Mucosa of gallbladder (tissue), 1 donor: ENCODE measurements around the gene TMEM256. TPM values are rescaled to one million over a fixed set of nuclear protein-coding genes. Genes with fewer than 3 reads are reported as not detected.
"Not testable (repeated sequence)": the region's sequence is repeated elsewhere in the genome, so short reads cannot be mapped to it uniquely, and the experiment has no call there.

Experiments used
- DNase-seq: peaks from one replicate; pipeline ENCODE4 v3.0.0-alpha.2; 2020; ENCODE audit warnings: low spot score
- total RNA-seq: library from RNA; stranded (reverse); gene quantifications from one replicate; pipeline ENCODE4 v1.2.1, GENCODE V29; 2021
- donor health status: DM: no; HTN: no; CAD: no.

The TMEM256 gene
- total RNA-seq, 1 donor from 2014 or later = 67.5 TPM

DNA sequence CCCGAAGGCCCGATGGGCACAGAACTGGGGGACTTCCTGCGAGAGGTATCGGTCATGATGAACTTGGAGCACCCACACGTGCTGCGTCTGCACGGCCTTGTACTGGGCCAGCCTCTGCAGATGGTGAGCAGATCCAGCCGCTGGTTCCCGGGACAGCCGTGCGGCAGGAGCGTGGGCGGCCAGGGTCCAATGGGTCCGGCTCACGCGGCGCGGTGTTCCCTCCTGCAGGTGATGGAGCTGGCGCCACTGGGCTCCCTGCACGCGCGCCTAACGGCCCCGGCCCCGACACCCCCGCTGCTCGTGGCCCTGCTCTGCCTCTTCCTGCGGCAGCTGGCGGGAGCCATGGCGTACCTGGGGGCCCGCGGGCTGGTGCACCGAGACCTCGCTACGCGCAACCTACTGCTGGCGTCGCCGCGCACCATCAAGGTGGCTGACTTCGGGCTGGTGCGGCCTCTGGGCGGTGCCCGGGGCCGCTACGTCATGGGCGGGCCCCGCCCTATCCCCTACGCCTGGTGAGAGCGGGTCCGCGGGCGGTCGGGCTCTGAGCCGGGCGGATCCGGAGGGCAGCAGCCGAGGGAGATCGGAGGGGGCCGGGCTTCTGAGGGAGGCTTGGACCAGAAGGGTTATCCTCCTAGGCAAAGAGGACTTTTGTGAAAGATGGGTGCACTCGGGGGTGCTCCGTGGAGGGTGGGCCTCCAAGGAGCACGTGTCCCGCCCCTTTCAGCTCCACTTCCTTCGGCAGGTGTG, 20.0 kb downstream of the TMEM256 start:
- peak; percentile 23 for DNase-seq

DNA sequence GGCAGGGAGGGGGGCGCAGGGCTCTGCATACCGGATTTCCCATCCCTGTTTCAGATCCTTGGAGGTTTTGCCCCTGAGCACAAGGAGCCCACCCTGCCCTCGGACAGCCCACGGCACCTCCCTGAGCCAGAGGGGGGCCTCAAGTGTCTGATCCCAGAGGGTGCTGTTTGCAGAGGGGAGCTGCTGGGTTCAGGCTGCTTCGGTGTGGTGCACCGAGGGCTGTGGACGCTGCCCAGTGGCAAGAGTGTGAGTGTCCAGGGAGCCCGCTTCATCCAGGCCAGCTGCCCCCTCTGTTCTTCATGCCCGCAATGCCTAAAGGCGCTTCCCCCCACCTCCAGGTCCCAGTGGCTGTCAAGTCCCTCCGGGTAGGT, 20.5 kb downstream of the TMEM256 start:
- DNase-seq = no peak

DNA sequence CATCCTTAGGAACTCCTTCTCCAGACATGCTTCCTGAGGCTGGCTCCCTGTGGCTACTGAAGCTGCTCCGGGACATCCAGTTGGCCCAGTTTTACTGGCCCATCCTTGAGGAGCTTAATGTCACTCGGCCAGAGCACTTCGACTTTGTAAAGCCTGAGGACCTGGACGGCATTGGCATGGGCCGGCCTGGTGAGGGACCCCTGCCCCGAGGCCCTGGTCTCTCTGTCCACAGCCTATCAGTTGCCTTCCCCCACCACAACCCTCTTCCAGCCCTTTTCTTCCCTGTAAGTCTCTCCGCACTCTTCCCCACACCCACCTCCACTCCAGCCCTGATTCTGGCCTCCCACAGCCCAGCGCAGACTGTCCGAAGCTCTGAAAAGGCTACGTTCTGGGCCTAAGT, 21.0 kb downstream of the TMEM256 start:
- DNase-seq = no peak

GRCh38 chr17:7380855-7381683, 22.8 kb downstream of the TMEM256 start, which contains the start of gene TNK1:
TNK1 (plus strand) TSS chr17:7381089; CDS start chr17:7382927, 1,838 bp downstream.
- peak; percentile 46 for DNase-seq

DNA sequence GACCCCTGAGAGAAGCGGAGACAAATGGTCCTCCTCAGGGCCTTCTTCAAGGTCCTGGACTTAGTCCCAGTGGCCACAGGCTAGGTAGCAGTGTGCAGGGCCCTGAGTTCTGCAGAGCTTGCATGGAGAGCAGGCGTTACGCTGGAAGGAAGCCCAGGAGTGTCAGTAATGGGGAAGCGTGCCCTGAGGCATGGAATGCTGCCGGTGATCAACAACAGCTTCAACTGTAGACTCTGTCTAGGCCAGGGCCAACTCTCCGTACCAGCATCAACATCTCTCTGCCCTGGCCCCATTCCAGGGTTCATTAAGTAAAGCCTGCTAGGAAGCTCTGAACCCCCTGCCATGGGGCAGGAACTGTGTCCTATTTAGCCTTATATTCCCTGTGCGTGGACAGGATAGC, 23.6 kb downstream of the TMEM256 start:
- DNase-seq = peak; percentile 58

DNA sequence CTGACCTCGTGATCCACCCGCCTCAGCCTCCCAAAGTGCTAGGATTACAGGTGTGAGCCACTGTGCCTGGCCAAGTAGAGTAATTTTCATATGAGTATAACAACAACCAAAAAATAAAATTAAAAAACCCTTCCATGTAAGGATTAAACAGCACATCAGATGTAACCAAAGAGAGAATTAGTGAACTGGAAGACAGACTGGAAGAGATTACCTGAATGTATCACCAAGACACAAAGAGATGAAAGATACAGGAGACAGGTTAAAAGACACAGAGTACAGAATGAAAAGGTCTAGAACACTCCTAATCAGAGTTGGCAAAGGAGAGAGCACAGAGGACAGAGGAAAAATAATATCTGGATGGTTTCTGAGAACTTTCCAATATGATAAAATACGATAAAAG, 24.8 kb downstream of the TMEM256 start:
- DNase-seq = no peak

DNA sequence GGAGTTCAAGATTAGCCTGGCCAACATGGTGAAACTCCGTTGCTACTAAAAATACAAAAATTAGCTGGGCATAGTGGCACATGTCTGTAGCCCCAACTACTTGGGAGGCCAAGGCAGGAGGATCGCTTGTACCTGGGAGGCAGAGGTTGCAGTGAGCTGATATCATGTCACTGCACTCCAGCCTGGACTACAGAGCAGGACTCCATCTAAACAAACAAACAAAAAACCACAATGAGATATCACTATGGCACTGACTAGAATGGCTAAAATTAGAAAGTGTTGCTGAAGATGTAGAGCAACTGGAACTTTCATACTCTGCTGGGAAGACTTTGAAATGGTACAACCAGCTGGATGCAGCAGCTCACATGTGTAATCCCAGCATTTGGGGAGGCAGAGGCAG, 29.5 kb downstream of the TMEM256 start:
- DNase-seq = no peak

- DNase-seq = no peak
Measured at GRCh38 chr17:7370853-7371252, 33.0 kb downstream of the TMEM256 start.

GRCh38 chr17:7369825-7370224, 34.1 kb downstream of the TMEM256 start:
- no peak for DNase-seq

DNA sequence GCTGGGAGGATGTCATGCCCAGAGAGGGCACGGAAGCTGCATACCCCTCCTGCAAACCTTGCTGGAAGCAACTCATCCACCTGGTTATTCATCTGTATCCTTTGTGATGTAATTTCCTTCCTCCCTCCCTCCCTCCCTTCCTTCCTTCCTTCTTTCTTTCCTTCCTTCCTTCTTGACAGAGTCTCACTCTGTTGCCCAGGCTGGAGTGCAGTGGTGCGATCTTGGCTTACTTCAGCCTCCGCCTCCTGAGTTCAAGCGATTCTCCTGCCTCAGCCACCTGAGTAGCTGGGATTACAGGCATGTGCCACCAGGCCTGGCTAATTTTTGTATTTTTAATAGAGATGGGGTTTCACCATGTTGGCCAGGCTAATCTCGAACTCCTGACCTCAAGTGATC, 35.3 kb downstream of the TMEM256 start:
- not testable (repeated sequence) for DNase-seq

GRCh38 chr17:7367918-7368598, 35.8 kb downstream of the TMEM256 start:
- no peak for DNase-seq

DNA sequence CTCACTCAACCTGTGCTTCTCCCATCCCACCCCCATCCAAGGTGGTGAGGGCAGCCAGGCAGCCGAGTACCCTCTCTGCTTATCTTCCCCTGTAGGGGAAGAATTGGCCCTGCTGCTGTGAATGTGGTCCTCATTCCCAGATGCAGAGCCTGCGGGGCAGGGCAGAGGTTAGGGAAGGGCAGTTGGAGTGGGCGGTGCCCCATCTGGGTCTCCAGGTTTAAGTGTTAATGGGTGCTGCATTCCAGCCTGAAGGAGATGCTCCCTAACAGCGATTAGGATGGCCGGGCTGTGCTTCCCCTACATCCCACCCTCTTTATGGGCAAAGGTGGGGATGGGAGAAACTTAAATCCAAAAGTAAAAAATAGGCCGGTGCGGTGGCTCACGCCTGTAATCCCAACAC, 36.8 kb downstream of the TMEM256 start:
- no peak for DNase-seq

DNA sequence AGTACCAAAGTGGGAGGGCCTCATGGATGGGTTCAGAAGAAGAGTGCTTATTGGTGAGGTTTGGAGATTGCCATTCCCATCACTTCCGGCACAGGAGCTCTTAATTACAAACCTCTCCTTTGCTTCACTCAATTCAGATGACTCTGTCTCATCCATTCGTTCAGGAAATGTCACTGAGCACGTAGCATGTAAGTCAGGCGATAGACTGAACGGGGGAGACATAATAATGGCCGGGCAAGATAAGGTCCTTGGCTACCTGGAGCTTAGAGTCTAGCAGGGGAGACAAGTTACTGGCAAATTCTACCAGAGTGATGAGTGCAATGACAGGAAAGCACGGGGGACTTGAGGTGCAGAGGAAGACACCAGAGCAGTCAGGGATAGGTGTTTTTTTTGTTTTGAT, 37.9 kb downstream of the TMEM256 start:
- not testable (repeated sequence) for DNase-seq

GRCh38 chr17:7363311-7363710, 40.6 kb downstream of the TMEM256 start:
- DNase-seq = no peak

GRCh38 chr17:7361906-7362305, 42.0 kb downstream of the TMEM256 start:
- DNase-seq = no peak

DNA sequence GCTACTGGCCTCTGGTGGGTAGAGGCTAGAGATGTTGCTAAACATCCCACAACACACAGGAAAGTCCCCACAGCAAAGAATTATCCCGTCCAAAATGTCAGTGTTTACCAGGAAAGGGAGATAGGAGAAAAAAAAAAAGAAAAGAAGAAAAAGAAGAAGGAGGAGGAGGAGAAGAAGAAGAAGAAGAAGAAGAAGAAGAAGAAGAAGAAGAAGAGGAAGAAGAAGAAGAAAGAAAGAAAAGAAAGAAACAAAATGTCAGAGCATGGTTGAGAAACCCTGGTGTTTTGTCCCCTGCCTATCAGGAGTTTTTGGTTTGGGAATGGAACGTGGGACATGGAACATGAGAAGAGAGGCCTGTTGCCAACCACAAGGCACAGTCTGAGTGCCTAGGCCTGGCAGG, 46.5 kb downstream of the TMEM256 start:
- no peak for DNase-seq

GRCh38 chr17:7356756-7357155, 47.1 kb downstream of the TMEM256 start:
- DNase-seq = no peak

- DNase-seq = peak; percentile 76
Measured at GRCh38 chr17:7356072-7356549, 47.8 kb downstream of the TMEM256 start.

- no peak for DNase-seq
Measured at GRCh38 chr17:7355573-7355972, 48.3 kb downstream of the TMEM256 start.

DNA sequence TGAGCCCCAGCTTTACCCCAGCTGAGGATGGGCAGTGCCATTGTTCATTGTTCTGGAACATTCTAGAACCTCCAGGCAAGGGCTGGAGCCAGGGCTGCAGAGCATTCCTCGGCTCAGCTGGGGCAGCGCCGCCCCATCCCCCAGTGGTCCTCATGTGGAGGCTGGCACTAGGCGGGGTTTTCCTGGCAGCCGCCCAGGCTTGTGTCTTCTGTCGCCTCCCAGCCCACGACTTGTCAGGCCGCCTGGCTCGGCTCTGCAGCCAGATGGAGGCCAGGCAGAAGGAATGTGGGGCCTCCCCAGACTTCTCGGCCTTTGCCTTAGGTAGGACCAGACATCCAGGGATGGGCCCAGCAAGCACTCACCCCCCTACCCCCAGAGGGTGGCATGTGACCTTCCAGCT, 48.8 kb downstream of the TMEM256 start, which contains the start of gene TMEM95:
Gene TMEM95, plus strand, starts transcription at position 104 of the 400 bp plus-strand sequence. Its CDS starts 49 bp downstream, at position 153.
- peak; percentile 36 for DNase-seq

GRCh38 chr17:7354262-7354843, 49.5 kb downstream of the TMEM256 start:
- no peak for DNase-seq
